Mesodermal cell (in vitro differentiated cells): ENCODE data around the gene HOXB8.

Experiments used
- H3K27ac ChIP-seq: 2 replicates; pipeline ENCODE4 v1.7.0; 2013; ENCODE audit warnings: mild to moderate bottlenecking, low read depth, low read length, moderate library complexity; ENCODE audit not compliant: severe bottlenecking
- H3K36me3 ChIP-seq: 2 replicates; pipeline ENCODE4 v1.7.1; 2013; ENCODE audit warnings: mild to moderate bottlenecking, low read length, moderate library complexity; ENCODE audit not compliant: control insufficient read depth, insufficient read depth
- H3K4me1 ChIP-seq: one replicate; pipeline ENCODE4 v1.7.1; 2013; ENCODE audit warnings: mild to moderate bottlenecking, low read length; ENCODE audit not compliant: insufficient read depth, control insufficient read depth, poor library complexity, severe bottlenecking
- H3K4me3 ChIP-seq: 2 replicates; pipeline ENCODE4 v1.7.0; 2013; ENCODE audit warnings: low read length, control low read depth, mild to moderate bottlenecking; ENCODE audit not compliant: insufficient read depth, poor library complexity, severe bottlenecking; ENCODE audit errors: extremely low read depth
- H3K9me3 ChIP-seq: 2 replicates; pipeline ENCODE4 v1.7.1; 2013; ENCODE audit warnings: mild to moderate bottlenecking, low read length, moderate library complexity; ENCODE audit not compliant: control insufficient read depth
- WGBS, 2 experiments: methylation state at CpG; one replicate each; pipeline ENCODE4 v1.1.5; 2013; ENCODE audit warnings: missing lambda C conversion rate in 2 of 2; ENCODE audit not compliant: insufficient coverage in 2 of 2; 5-methylcytosine and 5-hydroxymethylcytosine counted together

HOXB8 gene

GRCh38 chr17:48575673-48576478 lies 39.2 kb downstream of the HOXB8 start:
- Histone ChIP-seq H3K27ac (peak overlapping the region; percentile 26), H3K36me3 (no peaks in the 10 kb centered on the region), H3K9me3 (no peaks in the 10 kb centered on the region), H3K4me3 (peak overlapping the region; percentile 35), H3K4me1 (peaks cover 28% of the 10 kb centered on the region)
- 0 to 8% methylated on average over 8 to 17 of the region's 22 CpGs for WGBS, 2 experiments

DNA sequence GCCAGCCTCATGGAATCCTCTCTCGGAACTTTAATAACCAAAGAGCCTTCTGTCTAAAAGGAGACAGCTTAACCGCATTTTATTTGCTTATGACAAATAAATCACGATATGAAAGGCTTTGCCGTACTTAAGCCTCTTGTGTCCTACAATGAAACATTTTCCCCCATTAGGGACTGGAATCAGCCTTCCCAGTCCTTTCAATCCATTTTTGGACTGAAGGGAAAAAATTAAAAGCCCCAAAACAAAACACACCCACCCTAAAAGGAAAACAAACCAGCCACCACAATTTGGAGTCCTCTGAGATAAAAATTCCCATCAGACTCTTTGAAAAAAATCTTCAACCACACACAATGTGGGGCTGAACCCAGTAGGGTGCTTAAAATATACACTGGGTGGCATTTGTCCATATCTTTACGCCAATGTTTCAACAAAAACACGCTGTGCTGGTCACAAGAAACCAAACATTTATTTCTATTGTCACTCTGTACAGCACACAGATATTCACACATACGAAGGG lies 40.0 kb downstream of the HOXB8 start:
- Histone ChIP-seq H3K27ac (no peak overlapping the region), H3K4me3 (no peak overlapping the region), H3K36me3 (no peaks in the 10 kb centered on the region), H3K9me3 (no peaks in the 10 kb centered on the region), H3K4me1 (peaks cover 34% of the 10 kb centered on the region)
- 25% methylated on average over 5 to 6 of the region's 7 CpGs for WGBS, 2 experiments

- 12 to 14% methylated on average over 5 to 7 of the region's 8 CpGs for WGBS, 2 experiments
- Histone ChIP-seq H3K9me3 (no peaks in the 10 kb centered on the region), H3K4me3 (no peak overlapping the region), H3K4me1 (peaks cover 39% of the 10 kb centered on the region), H3K36me3 (no peaks in the 10 kb centered on the region), H3K27ac (peak overlapping the region; percentile 60)
Observed at GRCh38 chr17:48574505-48575065, 40.5 kb downstream of the HOXB8 start.

DNA sequence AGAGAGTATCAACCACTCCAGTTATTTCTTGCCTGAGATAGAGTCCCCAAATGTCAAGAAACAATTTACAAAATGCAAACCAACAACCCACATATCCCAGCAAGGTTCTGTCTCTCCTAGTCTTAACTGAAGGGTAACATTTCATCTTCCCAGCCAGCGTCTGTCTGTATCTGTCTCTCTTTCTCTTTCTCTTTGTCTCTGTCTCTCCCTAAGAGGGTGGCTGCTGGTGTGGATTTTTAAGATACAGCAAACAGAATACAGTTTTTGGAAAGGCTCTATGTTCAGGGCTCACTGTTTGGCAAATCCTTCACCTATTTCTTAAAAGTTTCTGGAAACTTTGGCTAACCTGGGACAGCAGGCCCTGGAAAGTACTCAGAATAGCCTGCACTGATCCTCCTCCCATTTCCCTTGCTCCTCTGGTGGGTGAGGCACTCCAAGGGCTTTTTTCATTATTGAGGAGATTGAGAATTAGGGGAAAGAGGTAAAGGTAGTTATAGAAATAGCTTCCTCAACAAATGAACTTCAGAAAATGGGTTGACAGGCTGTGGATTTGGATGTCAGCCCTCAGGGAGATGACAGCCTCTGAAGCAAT lies 43.2 kb downstream of the HOXB8 start:
- peaks cover 35% of the 10 kb centered on the region for H3K4me1 ChIP-seq
- H3K9me3 ChIP-seq = no peaks in the 10 kb centered on the region
- WGBS, 2 experiments = 33% methylated on average over 1 of the region's 1 CpG; no CpG with 5 or more reads in 1 of the 2 experiments
- H3K4me3 ChIP-seq = no peak overlapping the region
- no peaks in the 10 kb centered on the region for H3K36me3 ChIP-seq
- H3K27ac ChIP-seq = peak overlapping the region; percentile 90

DNA sequence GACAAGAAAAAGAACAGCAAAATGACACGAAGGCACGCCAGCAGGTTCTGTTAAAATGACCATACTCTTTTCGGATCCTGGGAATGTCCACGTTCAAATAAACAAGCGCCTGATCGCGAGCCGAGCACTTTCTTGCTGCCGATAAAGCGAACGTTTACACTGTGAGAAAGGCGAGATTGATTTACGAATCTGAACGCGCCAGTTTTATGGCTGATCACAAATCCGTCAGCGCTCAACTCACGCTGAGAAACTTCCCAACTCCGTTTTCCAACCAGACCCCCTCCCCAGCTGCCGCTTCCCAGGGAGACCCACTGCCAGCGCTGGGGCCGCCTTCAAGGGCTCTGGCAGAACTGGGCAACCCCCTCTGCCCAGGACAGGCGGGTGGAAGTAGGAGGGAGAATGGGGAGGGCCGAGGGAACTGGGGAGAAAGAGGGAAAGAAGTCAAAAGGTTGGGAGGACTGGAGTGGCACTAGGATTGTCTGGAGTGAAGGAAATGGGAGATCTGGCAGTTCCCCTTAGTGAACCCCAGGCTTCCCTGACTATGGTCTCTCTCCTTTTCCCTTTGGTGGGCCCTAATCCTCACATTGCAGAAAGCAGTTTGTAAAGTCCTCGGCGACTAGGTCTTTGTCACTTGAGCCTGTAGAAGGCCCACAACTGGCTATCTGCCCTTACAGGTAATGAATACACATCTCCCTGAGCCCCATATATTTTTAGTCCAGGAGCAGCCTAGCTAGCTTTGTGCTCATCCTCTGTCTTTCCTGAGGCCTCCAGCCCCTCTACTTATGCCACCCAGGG lies 43.9 kb downstream of the HOXB8 start:
- peak overlapping the region; percentile 90 for H3K27ac ChIP-seq
- H3K9me3 ChIP-seq = no peaks in the 10 kb centered on the region
- peak overlapping the region; percentile 15 for H3K4me3 ChIP-seq
- no peaks in the 10 kb centered on the region for H3K36me3 ChIP-seq
- 6% methylated on average over 23 to 24 of the region's 26 CpGs for WGBS, 2 experiments
- H3K4me1 ChIP-seq = peaks cover 33% of the 10 kb centered on the region

GRCh38 chr17:48570325-48571023 lies 44.6 kb downstream of the HOXB8 start:
- H3K27ac ChIP-seq = peak overlapping the region; percentile 90
- peak overlapping the region; percentile 15 for H3K4me3 ChIP-seq
- WGBS, 2 experiments = 2 to 3% methylated on average over 11 to 15 of the region's 19 CpGs
- H3K9me3 ChIP-seq = no peaks in the 10 kb centered on the region
- peaks cover 28% of the 10 kb centered on the region for H3K4me1 ChIP-seq
- H3K36me3 ChIP-seq = no peaks in the 10 kb centered on the region

- no peaks in the 10 kb centered on the region for H3K9me3 ChIP-seq
- H3K4me1 ChIP-seq = peaks cover 33% of the 10 kb centered on the region
- no peak overlapping the region for H3K4me3 ChIP-seq
- H3K36me3 ChIP-seq = no peaks in the 10 kb centered on the region
- peak overlapping the region; percentile 90 for H3K27ac ChIP-seq
- 0% methylated on average over 1 to 2 of the region's 6 CpGs for WGBS, 2 experiments
Observed at GRCh38 chr17:48569674-48570324, 45.3 kb downstream of the HOXB8 start.

DNA sequence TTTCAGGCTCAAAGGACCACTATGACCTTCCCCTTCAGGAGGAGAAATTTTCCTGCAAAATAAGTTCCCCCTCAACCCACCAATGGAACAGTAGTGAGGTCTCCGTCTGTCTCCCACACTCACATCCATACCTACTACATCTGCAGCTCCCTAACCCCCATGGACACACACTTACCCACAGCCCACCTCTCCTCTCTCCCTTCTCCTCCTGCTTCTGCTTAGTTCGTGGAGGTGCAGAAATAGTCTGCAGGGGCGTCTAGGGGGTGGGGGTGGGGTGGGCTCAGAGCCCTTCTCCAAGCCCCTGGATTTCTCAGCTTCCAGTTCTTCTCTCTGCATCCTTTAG lies 45.9 kb downstream of the HOXB8 start:
- no peak overlapping the region for H3K27ac ChIP-seq
- no peaks in the 10 kb centered on the region for H3K36me3 ChIP-seq
- 11 to 20% methylated on average over 1 of the region's 3 CpGs for WGBS, 2 experiments
- no peak overlapping the region for H3K4me3 ChIP-seq
- H3K4me1 ChIP-seq = peaks cover 37% of the 10 kb centered on the region
- H3K9me3 ChIP-seq = no peaks in the 10 kb centered on the region

GRCh38 chr17:48568499-48569239 lies 46.4 kb downstream of the HOXB8 start:
- Histone ChIP-seq H3K36me3 (no peaks in the 10 kb centered on the region), H3K27ac (no peak overlapping the region), H3K4me3 (no peak overlapping the region), H3K4me1 (peaks cover 32% of the 10 kb centered on the region), H3K9me3 (no peaks in the 10 kb centered on the region)
- 0 to 5% methylated on average over 8 to 11 of the region's 33 CpGs for WGBS, 2 experiments
